ENCODE results near the gene ADAMTS12.

Gene ADAMTS12

DNA sequence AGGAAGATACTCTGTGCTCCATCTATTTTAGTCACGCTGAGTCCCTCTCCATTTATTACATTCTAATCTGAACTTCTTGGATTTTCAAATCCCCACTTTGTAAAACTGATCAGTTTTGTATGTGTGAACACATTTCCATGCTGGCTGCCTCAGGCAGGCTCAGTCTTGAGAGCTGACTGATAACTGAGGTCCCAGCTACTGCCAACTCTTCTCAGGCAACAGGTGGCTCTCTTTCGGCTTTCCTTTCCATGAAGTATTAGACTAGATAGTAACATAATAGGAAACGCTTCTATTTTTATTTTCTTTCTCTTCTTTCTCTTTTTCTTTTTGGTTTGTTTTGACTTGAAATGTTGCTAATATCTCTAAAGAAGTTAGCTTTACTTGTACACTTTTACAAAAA, 312.6 kb downstream of the ADAMTS12 start:
- no peak overlapping the region for H3K4me3 ChIP-seq (ENCODE audit: severe bottlenecking)
- ATAC-seq (ENCODE audit: low read depth) (no peak), DNase-seq (ENCODE audit: low spot score) (no peak)
- H3K9me3 ChIP-seq (ENCODE audit: severe bottlenecking) = no peaks in the 10 kb centered on the region
- H3K27ac ChIP-seq (ENCODE audit: poor library complexity, severe bottlenecking) = no peak overlapping the region
- no peaks in the 10 kb centered on the region for H3K4me1 ChIP-seq (ENCODE audit: insufficient read depth, poor library complexity, severe bottlenecking)
- no peaks in the 10 kb centered on the region for H3K36me3 ChIP-seq (ENCODE audit: low read depth)
- no peaks in the 10 kb centered on the region for H3K27me3 ChIP-seq (ENCODE audit: insufficient read depth, poor library complexity, severe bottlenecking)
- TF ChIP-seq, protein P1, sequence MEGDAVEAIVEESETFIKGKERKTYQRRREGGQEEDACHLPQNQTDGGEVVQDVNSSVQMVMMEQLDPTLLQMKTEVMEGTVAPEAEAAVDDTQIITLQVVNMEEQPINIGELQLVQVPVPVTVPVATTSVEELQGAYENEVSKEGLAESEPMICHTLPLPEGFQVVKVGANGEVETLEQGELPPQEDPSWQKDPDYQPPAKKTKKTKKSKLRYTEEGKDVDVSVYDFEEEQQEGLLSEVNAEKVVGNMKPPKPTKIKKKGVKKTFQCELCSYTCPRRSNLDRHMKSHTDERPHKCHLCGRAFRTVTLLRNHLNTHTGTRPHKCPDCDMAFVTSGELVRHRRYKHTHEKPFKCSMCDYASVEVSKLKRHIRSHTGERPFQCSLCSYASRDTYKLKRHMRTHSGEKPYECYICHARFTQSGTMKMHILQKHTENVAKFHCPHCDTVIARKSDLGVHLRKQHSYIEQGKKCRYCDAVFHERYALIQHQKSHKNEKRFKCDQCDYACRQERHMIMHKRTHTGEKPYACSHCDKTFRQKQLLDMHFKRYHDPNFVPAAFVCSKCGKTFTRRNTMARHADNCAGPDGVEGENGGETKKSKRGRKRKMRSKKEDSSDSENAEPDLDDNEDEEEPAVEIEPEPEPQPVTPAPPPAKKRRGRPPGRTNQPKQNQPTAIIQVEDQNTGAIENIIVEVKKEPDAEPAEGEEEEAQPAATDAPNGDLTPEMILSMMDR (IDR thresholded peaks at IDR 0.05; ENCODE audit: poor library complexity, severe bottlenecking) = no peak

DNA sequence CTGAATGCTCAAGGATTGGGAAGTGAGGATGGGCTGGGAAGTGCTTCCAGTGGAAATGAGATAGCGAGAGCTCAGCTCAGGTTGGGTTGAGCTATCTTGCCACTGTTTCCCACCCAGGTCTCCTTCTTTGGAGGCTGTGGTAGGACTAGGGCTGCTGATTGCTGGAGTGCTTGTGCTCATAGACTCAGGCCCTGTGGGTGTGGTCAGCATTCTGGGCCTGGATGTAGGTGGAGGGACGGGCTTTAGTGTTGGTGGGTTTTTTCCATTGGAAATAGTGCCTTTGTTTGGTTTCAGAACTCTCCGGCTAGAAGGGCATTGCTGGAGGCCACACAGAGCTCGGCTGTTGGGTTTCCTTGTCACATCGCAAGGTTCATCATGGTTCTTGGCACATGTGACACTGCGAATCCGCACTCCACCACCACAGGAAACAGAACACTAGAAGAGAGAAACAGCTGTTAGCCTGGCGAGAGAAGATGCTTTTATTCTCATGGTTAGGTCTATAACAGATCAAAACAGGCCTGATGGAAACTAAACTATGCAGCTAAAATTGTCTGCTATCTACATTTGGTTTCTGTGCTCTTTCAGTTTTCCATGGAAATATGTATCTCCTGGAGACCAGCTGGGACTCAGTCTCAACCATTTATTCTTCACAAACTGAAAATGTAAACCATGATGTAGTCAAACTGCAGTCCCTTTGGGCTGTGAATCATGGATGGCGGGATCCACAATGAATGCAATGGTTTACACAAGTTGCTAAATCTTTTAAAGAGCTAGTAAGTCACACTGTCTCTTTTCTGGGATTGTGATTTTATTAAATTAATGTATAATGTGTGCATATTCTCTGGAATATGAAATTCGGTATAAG, 314.8 kb downstream of the ADAMTS12 start:
- Histone ChIP-seq H3K27me3 (ENCODE audit: insufficient read depth, poor library complexity, severe bottlenecking) (no peaks in the 10 kb centered on the region), H3K4me3 (ENCODE audit: severe bottlenecking) (no peak overlapping the region), H3K4me1 (ENCODE audit: insufficient read depth, poor library complexity, severe bottlenecking) (no peaks in the 10 kb centered on the region), H3K27ac (ENCODE audit: poor library complexity, severe bottlenecking) (no peak overlapping the region), H3K9me3 (ENCODE audit: severe bottlenecking) (no peaks in the 10 kb centered on the region), H3K36me3 (ENCODE audit: low read depth) (no peaks in the 10 kb centered on the region)
- TF ChIP-seq, protein P1 (IDR thresholded peaks at IDR 0.05; ENCODE audit: poor library complexity, severe bottlenecking) = no peak
- ATAC-seq (ENCODE audit: low read depth) (no peak), DNase-seq (ENCODE audit: low spot score) (no peak)

DNA sequence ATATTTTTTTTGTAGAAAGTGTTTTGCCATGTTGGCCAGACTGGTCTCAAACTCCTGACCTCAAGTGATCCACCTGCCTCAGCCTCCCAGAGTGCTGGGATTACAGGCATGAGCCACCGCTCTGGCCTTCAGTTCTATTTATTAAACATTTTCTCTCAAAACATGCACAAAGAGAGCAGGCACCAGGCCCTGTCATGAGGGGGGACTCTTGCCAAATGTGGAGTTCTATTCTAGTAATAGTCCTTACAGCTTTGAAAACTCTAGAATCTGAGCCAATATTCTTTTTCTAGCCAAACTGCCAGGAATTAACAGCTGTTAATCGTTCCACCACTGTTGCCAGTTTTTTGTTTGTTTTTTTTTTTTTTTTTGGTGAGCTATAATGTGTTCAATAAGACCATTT, 326.5 kb downstream of the ADAMTS12 start:
- TF ChIP-seq, protein P1 (IDR thresholded peaks at IDR 0.05; ENCODE audit: poor library complexity, severe bottlenecking) = no peak
- ATAC-seq (ENCODE audit: low read depth) (no peak), DNase-seq (ENCODE audit: low spot score) (no peak)
- Histone ChIP-seq H3K27ac (ENCODE audit: poor library complexity, severe bottlenecking) (no peak overlapping the region), H3K9me3 (ENCODE audit: severe bottlenecking) (peaks cover 2% of the 10 kb centered on the region), H3K27me3 (ENCODE audit: insufficient read depth, poor library complexity, severe bottlenecking) (no peaks in the 10 kb centered on the region), H3K4me3 (ENCODE audit: severe bottlenecking) (no peak overlapping the region), H3K4me1 (ENCODE audit: insufficient read depth, poor library complexity, severe bottlenecking) (no peaks in the 10 kb centered on the region), H3K36me3 (ENCODE audit: low read depth) (no peaks in the 10 kb centered on the region)

DNA sequence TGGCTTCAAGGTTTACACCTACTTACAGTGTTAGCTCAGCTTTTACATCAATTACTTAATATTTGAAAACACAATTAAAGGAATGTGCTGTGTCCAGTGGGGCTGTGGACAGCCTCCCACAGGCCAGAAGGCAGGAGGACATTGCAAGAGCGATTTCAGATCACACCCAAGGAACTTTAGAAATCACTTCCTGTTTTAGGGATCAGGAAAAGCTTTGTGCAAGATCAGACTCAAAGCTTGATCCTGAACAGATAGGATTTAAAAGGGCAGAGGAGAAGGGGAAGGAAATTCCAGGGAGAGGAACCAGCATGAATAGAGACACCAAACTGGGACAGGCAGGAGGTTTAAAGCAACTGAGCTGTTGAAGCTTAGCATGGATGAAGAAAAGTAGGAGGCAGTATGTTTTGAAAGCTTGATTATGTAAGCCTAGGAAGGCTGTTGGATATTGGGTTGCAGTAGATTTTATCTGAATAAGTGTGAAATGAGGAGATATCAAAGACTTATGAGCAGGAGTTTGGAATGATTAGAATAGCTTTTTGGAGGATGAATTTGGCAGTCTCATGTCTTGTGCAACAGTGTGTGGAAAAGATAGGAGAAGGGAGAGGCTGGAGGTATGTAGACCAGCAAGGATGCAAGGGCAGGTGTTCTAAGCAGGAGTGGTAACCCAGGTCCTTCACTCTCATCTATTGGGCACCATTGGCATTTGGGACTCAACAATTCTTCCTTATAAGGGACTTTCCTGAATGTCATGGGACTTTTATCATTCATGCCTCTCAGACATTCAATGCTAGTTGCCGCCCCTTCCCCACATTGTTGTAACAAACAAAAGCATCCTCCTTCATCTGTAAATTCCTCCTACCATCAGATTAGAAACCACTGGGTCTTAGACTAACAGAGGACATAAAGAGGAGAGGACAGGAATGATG, 327.5 kb downstream of the ADAMTS12 start:
- no peaks in the 10 kb centered on the region for H3K36me3 ChIP-seq (ENCODE audit: low read depth)
- H3K4me1 ChIP-seq (ENCODE audit: insufficient read depth, poor library complexity, severe bottlenecking) = no peaks in the 10 kb centered on the region
- ATAC-seq (ENCODE audit: low read depth) (no peak), DNase-seq (ENCODE audit: low spot score) (no peak)
- no peak overlapping the region for H3K4me3 ChIP-seq (ENCODE audit: severe bottlenecking)
- H3K27me3 ChIP-seq (ENCODE audit: insufficient read depth, poor library complexity, severe bottlenecking) = no peaks in the 10 kb centered on the region
- TF ChIP-seq, protein P1 (IDR thresholded peaks at IDR 0.05; ENCODE audit: poor library complexity, severe bottlenecking) = no peak
- peaks cover 2% of the 10 kb centered on the region for H3K9me3 ChIP-seq (ENCODE audit: severe bottlenecking)
- H3K27ac ChIP-seq (ENCODE audit: poor library complexity, severe bottlenecking) = no peak overlapping the region

Measured in RWPE2 (cell line).